ENCODE measurements around the gene PITPNM2.

PITPNM2 gene

GRCh38 chr12:123145211-123145610 lies 5.7 kb downstream of the PITPNM2 start:
- Histone ChIP-seq H3K36me3 (replicated peaks in 1 of 2; ENCODE audit: control insufficient read depth in 2 of 2, insufficient read depth in 2 of 2, low read length in 2 of 2) (no peaks in the 10 kb centered on the region), H4K8ac (ENCODE audit: low read depth, low read length) (no peak overlapping the region), H3K4me1 (ENCODE audit: control insufficient read depth in 2 of 2, insufficient read depth in 1 of 2, low read depth in 1 of 2, low read length in 2 of 2) (peaks cover 20 to 28% of the 10 kb centered on the region in 2 donors), H3K23ac (ENCODE audit: low read depth, low read length, poor library complexity) (no peak overlapping the region), H3K4me2 (ENCODE audit: insufficient read depth, low read length, poor library complexity, severe bottlenecking) (no peak overlapping the region), H2AFZ (ENCODE audit: low read length) (no peak overlapping the region), H3K27ac (replicated peaks; ENCODE audit: low read length) (no peak overlapping the region), H2BK12ac (ENCODE audit: low read length) (no peak overlapping the region), H3K14ac (ENCODE audit: low read length) (no peak overlapping the region), H2BK15ac (ENCODE audit: low read length) (no peak overlapping the region), H2AK5ac (ENCODE audit: low read depth, low read length) (no peak overlapping the region), H4K91ac (ENCODE audit: low read depth, low read length, poor library complexity) (no peak overlapping the region), H3K27me3 (ENCODE audit: control insufficient read depth in 3 of 3, insufficient read depth in 3 of 3, low read depth in 1 of 3, low read length in 3 of 3) (peaks cover 0 to 16% (median 5%) of the 10 kb centered on the region in 3 experiments), H3K4ac (ENCODE audit: low read length) (no peak overlapping the region), H3K9ac (ENCODE audit: low read depth, low read length, poor library complexity) (no peak overlapping the region), H3K79me1 (ENCODE audit: low read depth, low read length) (no peaks in the 10 kb centered on the region), H2BK120ac (ENCODE audit: low read depth, low read length) (no peak overlapping the region), H3K18ac (ENCODE audit: low read length) (no peak overlapping the region), H3K9me3 (replicated peaks in 1 of 2; ENCODE audit: control insufficient read depth in 2 of 2, insufficient read depth in 1 of 2, low read depth in 1 of 2, low read length in 2 of 2) (no peaks in the 10 kb centered on the region), H2BK5ac (ENCODE audit: low read length) (no peak overlapping the region), H3K4me3 (ENCODE audit: low read length in 2 of 2) (no peak overlapping the region)
- DNase-seq (ENCODE audit: low spot score): no peak
- WGBS, 2 donors (ENCODE audit: extremely low coverage in 2 of 2, insufficient read length in 2 of 2, insufficient replicate concordance in 1 of 2): no CpG with 5 or more reads among the region's 2 CpGs

GRCh38 chr12:123143736-123144461 lies 7.0 kb downstream of the PITPNM2 start:
- Histone ChIP-seq H3K4me1 (ENCODE audit: control insufficient read depth in 2 of 2, insufficient read depth in 1 of 2, low read depth in 1 of 2, low read length in 2 of 2) (peaks cover 21 to 28% of the 10 kb centered on the region in 2 donors), H4K8ac (ENCODE audit: low read depth, low read length) (no peak overlapping the region), H3K14ac (ENCODE audit: low read length) (no peak overlapping the region), H4K91ac (ENCODE audit: low read depth, low read length, poor library complexity) (peak overlapping the region; percentile 42), H2AFZ (ENCODE audit: low read length) (no peak overlapping the region), H3K79me1 (ENCODE audit: low read depth, low read length) (no peaks in the 10 kb centered on the region), H3K36me3 (replicated peaks in 1 of 2; ENCODE audit: control insufficient read depth in 2 of 2, insufficient read depth in 2 of 2, low read length in 2 of 2) (no peaks in the 10 kb centered on the region), H2BK15ac (ENCODE audit: low read length) (no peak overlapping the region), H2BK120ac (ENCODE audit: low read depth, low read length) (no peak overlapping the region), H3K18ac (ENCODE audit: low read length) (no peak overlapping the region), H3K9me3 (replicated peaks in 1 of 2; ENCODE audit: control insufficient read depth in 2 of 2, insufficient read depth in 1 of 2, low read depth in 1 of 2, low read length in 2 of 2) (no peaks in the 10 kb centered on the region), H2AK5ac (ENCODE audit: low read depth, low read length) (peak overlapping the region; percentile 8), H3K4me3 (ENCODE audit: low read length in 2 of 2) (no peak overlapping the region), H2BK5ac (ENCODE audit: low read length) (no peak overlapping the region), H3K27me3 (ENCODE audit: control insufficient read depth in 3 of 3, insufficient read depth in 3 of 3, low read depth in 1 of 3, low read length in 3 of 3) (peaks cover 0 to 4% (median 0%) of the 10 kb centered on the region in 3 experiments), H2BK12ac (ENCODE audit: low read length) (no peak overlapping the region), H3K4me2 (ENCODE audit: insufficient read depth, low read length, poor library complexity, severe bottlenecking) (no peak overlapping the region), H3K4ac (ENCODE audit: low read length) (no peak overlapping the region), H3K27ac (replicated peaks; ENCODE audit: low read length) (no peak overlapping the region), H3K23ac (ENCODE audit: low read depth, low read length, poor library complexity) (no peak overlapping the region), H3K9ac (ENCODE audit: low read depth, low read length, poor library complexity) (no peak overlapping the region)
- WGBS, 2 donors (ENCODE audit: extremely low coverage in 2 of 2, insufficient read length in 2 of 2, insufficient replicate concordance in 1 of 2): no CpG with 5 or more reads among the region's 4 CpGs
- no peak for DNase-seq (ENCODE audit: low spot score)

- Histone ChIP-seq H2BK15ac (ENCODE audit: low read length) (no peak overlapping the region), H3K79me1 (ENCODE audit: low read depth, low read length) (no peaks in the 10 kb centered on the region), H2BK12ac (ENCODE audit: low read length) (no peak overlapping the region), H3K4me1 (ENCODE audit: control insufficient read depth in 2 of 2, insufficient read depth in 1 of 2, low read depth in 1 of 2, low read length in 2 of 2) (peaks cover 21 to 28% of the 10 kb centered on the region in 2 donors), H2AK5ac (ENCODE audit: low read depth, low read length) (peak overlapping the region; percentile 8), H2BK5ac (ENCODE audit: low read length) (no peak overlapping the region), H3K4ac (ENCODE audit: low read length) (no peak overlapping the region), H2AFZ (ENCODE audit: low read length) (no peak overlapping the region), H3K27me3 (ENCODE audit: control insufficient read depth in 3 of 3, insufficient read depth in 3 of 3, low read depth in 1 of 3, low read length in 3 of 3) (no peaks in the 10 kb centered on the region), H3K9ac (ENCODE audit: low read depth, low read length, poor library complexity) (peak overlapping the region; percentile 18), H3K27ac (replicated peaks; ENCODE audit: low read length) (no peak overlapping the region), H3K36me3 (replicated peaks in 1 of 2; ENCODE audit: control insufficient read depth in 2 of 2, insufficient read depth in 2 of 2, low read length in 2 of 2) (no peaks in the 10 kb centered on the region), H3K14ac (ENCODE audit: low read length) (no peak overlapping the region), H3K4me2 (ENCODE audit: insufficient read depth, low read length, poor library complexity, severe bottlenecking) (no peak overlapping the region), H4K91ac (ENCODE audit: low read depth, low read length, poor library complexity) (peak overlapping the region; percentile 42), H3K18ac (ENCODE audit: low read length) (no peak overlapping the region), H4K8ac (ENCODE audit: low read depth, low read length) (no peak overlapping the region), H3K9me3 (replicated peaks in 1 of 2; ENCODE audit: control insufficient read depth in 2 of 2, insufficient read depth in 1 of 2, low read depth in 1 of 2, low read length in 2 of 2) (no peaks in the 10 kb centered on the region), H3K23ac (ENCODE audit: low read depth, low read length, poor library complexity) (no peak overlapping the region), H2BK120ac (ENCODE audit: low read depth, low read length) (peak overlapping the region; percentile 20), H3K4me3 (ENCODE audit: low read length in 2 of 2) (no peak overlapping the region)
- DNase-seq (ENCODE audit: low spot score): no peak
- WGBS, 2 donors (ENCODE audit: extremely low coverage in 2 of 2, insufficient read length in 2 of 2, insufficient replicate concordance in 1 of 2): no CpG with 5 or more reads among the region's 11 CpGs
Observed at GRCh38 chr12:123142921-123143735, 7.8 kb downstream of the PITPNM2 start.

GRCh38 chr12:123142518-123142840 lies 8.4 kb downstream of the PITPNM2 start:
- Histone ChIP-seq H2BK12ac (ENCODE audit: low read length) (no peak overlapping the region), H3K4me1 (ENCODE audit: control insufficient read depth in 2 of 2, insufficient read depth in 1 of 2, low read depth in 1 of 2, low read length in 2 of 2) (peaks cover 21 to 28% of the 10 kb centered on the region in 2 donors), H2AFZ (ENCODE audit: low read length) (no peak overlapping the region), H2BK120ac (ENCODE audit: low read depth, low read length) (no peak overlapping the region), H3K79me1 (ENCODE audit: low read depth, low read length) (no peaks in the 10 kb centered on the region), H2BK15ac (ENCODE audit: low read length) (no peak overlapping the region), H2AK5ac (ENCODE audit: low read depth, low read length) (no peak overlapping the region), H3K27ac (replicated peaks; ENCODE audit: low read length) (no peak overlapping the region), H3K36me3 (replicated peaks in 1 of 2; ENCODE audit: control insufficient read depth in 2 of 2, insufficient read depth in 2 of 2, low read length in 2 of 2) (peaks cover 0 to 2% of the 10 kb centered on the region in 2 donors), H3K27me3 (ENCODE audit: control insufficient read depth in 3 of 3, insufficient read depth in 3 of 3, low read depth in 1 of 3, low read length in 3 of 3) (no peaks in the 10 kb centered on the region), H3K9ac (ENCODE audit: low read depth, low read length, poor library complexity) (no peak overlapping the region), H3K23ac (ENCODE audit: low read depth, low read length, poor library complexity) (no peak overlapping the region), H3K4me2 (ENCODE audit: insufficient read depth, low read length, poor library complexity, severe bottlenecking) (no peak overlapping the region), H3K9me3 (replicated peaks in 1 of 2; ENCODE audit: control insufficient read depth in 2 of 2, insufficient read depth in 1 of 2, low read depth in 1 of 2, low read length in 2 of 2) (no peaks in the 10 kb centered on the region), H3K4ac (ENCODE audit: low read length) (no peak overlapping the region), H3K4me3 (ENCODE audit: low read length in 2 of 2) (no peak overlapping the region), H3K14ac (ENCODE audit: low read length) (no peak overlapping the region), H2BK5ac (ENCODE audit: low read length) (no peak overlapping the region), H3K18ac (ENCODE audit: low read length) (no peak overlapping the region), H4K91ac (ENCODE audit: low read depth, low read length, poor library complexity) (no peak overlapping the region), H4K8ac (ENCODE audit: low read depth, low read length) (no peak overlapping the region)
- WGBS, 2 donors (ENCODE audit: extremely low coverage in 2 of 2, insufficient read length in 2 of 2, insufficient replicate concordance in 1 of 2): no CpG with 5 or more reads among the region's 5 CpGs
- DNase-seq (ENCODE audit: low spot score): no peak

Measured in neuronal stem cell (in vitro differentiated cells).